Astrocyte of the spinal cord (primary cell): ENCODE results near the gene TERF2IP.
A peak's percentile ranks its signal among the peaks of the same experiment; 100 is the strongest.

Experiments
- DNase-seq: peaks from one replicate; pipeline ENCODE4 v3.0.0; 2011; ENCODE audit warnings: low read depth, low spot score
- H3K4me3 ChIP-seq: 2 replicates; pipeline ENCODE4 v1.5.1; 2011; ENCODE audit warnings: low read depth, mild to moderate bottlenecking, low read length, moderate library complexity
- CTCF ChIP-seq: IDR thresholded peaks from 2 replicates; pipeline ENCODE4 v1.5.1; 2012; ENCODE audit warnings: low read depth, mild to moderate bottlenecking, low read length, inconsistent platforms
- in situ Hi-C: cut with HindIII; loops from 2 replicates; pipeline ENCODE4 v1.10.0; 2017; ENCODE audit warnings: low sequenced_read_pairs

Gene TERF2IP

GRCh38 chr16:75647492-75648264 is at the start of gene TERF2IP, which contains the start of gene KARS1:
Gene TERF2IP (plus strand): TSS chr16:75647773. CDS start chr16:75647883, 110 bp downstream.
Gene KARS1 (minus strand): TSS chr16:75647665. CDS start chr16:75647639, 26 bp downstream.
- TF ChIP-seq CTCF: no peak
- peak within 1 kb of the TSS; percentile 98 for H3K4me3 ChIP-seq
- DNase-seq: peak; percentile 94
- in situ Hi-C loops: no loop called here

- in situ Hi-C loops: no loop called here
- no peak overlapping the region for H3K4me3 ChIP-seq
- DNase-seq: no peak
- TF ChIP-seq CTCF: no peak
These were observed 47.9 kb upstream of the TERF2IP start for GRCh38 chr16:75599452-75600277.

GRCh38 chr16:75603241-75603640 is 44.3 kb upstream of the TERF2IP start:
- DNase-seq: no peak
- H3K4me3 ChIP-seq: no peak overlapping the region
- TF ChIP-seq CTCF: no peak
- in situ Hi-C loops: no loop called here

- in situ Hi-C loops: no loop called here
- no peak for DNase-seq
- TF ChIP-seq CTCF: no peak
- no peak overlapping the region for H3K4me3 ChIP-seq
These were observed 41.1 kb upstream of the TERF2IP start for GRCh38 chr16:75606507-75606906.

GRCh38 chr16:75614066-75614897 is 33.3 kb upstream of the TERF2IP start:
- TF ChIP-seq CTCF: no peak
- in situ Hi-C loops: no loop called here
- no peak overlapping the region for H3K4me3 ChIP-seq
- DNase-seq: peak; percentile 39

- H3K4me3 ChIP-seq: no peak overlapping the region
- no peak for DNase-seq
- in situ Hi-C loops: no loop called here
- TF ChIP-seq CTCF: no peak
These were observed 32.0 kb upstream of the TERF2IP start for GRCh38 chr16:75615619-75616018.
